GM20431 (cell line): ENCODE results near the gene MAPK4.
"Not testable (repeated sequence)": the region's sequence is repeated elsewhere in the genome, so short reads cannot be mapped to it uniquely, and the experiment has no call there.

ENCODE experiments used
- in situ Hi-C: fragments of 300-500 bp; cut with MseI, MboI; formaldehyde crosslinking; loops from one replicate; pipeline ENCODE4 v1.15.0; 2020; ENCODE audit warnings: low sequenced_read_pairs; ENCODE audit not compliant: unreplicated experiment

Gene MAPK4

DNA sequence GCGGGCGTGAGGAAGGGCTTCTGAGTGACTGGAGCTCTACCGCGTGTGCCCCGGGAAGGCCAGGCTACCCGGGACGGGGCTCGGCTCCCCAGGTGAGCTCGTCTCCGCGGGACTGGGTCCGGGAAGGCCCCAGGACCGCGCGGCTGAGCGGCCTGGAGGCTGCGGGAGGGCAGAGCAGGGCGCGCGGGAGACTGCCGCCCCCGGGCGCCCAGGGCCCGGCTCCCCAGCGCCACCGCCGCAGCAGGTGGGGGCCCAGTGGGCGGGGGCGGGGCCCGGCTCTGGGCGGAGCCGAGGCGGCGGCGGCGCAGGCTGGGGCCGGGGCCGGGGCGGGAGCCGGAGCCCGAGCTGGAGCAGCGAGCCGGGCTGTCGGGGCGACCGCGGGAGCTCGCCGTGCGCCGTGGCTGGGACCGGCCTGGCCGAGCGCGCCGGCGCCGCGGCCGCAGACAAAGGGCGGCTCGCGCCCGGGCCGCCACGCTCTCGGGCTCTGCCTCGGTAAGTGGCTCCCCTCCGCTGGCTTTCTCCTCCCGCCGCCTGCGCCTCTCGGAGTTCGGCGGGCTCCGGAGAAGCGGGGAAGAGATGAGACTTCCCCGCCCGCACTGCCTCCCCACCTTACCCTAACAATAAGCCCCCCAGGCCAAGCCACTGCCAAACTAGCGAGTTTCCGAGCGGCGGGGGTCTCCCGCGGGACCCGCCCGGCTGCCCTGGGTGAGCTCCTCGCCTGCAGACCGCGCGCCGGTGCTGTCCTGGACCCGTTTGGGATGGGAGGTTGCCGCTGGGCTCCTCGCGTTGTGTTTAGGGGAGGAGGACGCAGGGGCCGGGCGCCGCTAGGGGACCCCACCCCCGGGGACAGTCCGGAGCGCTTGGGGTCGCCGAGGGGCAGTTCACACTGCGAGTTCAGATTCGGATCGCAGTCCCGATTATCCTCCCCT lies at the start of gene MAPK4:
MAPK4 (plus strand) TSS at position 336 of the 929 bp plus-strand sequence. CDS start 103,872 bp downstream, outside the sequence.
- in situ Hi-C loops: no loop called here

DNA sequence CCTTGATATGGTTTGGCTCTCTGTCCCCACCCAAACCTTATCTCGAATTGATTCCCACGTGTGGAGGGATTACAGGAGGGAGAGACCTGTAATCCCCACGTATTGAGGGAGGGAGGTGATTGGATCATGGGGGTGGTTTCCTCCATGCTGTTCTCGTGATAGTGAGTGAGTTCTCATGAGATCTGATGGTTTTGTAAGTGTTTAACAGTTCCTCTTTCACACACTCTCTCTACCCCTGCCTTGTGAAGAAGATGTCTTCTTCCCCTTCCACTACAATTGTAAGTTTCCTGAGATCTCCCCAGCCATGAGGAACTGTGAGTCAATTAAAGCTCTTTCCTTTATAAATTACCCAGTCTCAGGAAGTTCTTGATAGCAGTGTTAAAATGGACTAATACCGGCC lies 42.6 kb upstream of the MAPK4 start:
- in situ Hi-C loops: not testable (repeated sequence)

DNA sequence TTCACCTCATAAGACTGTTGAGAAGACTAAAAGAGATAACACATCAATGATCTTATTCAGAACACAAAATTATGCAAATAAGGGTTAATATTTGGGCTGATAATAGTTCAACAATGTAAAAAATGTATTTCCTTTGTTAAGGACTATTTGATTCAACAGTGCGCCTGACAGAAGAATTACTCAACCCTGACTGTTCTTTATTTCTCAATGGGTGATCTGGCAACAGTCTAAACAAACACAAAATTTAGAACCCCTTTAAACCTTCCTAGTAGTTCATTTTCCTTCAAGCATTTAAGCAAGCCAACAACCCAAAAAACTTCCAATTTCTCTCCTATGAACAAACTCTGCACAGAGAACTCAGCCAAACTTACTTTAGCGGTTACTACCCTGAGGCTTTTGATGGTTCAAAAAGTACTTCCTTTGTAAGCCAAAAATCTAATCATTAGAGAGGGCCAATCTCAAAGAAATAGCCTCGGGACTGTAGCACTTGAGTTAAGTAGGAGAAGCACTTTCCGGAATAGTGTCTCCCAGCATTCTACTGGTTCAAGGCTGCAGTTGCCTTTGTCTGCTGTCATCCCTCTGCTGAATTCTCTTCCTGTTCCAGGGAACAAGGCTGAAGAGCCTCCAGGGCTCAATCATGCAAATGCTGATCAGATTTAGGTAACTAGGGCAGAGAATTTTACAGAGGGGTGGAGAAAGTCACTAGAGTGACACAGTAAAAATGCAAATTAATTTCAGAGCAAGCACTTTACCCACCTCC lies 40.9 kb upstream of the MAPK4 start:
- in situ Hi-C loops: no loop called here

DNA sequence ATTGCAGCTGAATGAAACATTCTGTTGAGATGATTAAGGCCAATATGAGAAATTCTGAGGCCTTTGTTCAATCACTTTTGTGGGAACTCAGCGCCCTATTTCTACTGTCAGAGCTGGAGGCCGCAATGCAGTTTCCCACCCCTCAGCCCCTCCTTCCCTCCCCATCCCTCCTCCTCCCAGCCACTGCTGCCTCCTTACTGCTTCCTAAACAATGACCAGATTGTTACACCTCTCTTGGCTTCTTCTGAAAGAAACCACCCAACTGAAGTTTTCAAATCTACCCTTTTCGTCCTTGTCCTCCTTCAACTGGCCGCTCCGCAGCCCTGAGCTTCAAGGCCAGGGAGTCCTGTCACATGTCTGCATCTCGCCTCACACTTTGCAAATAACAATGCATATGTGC lies 36.7 kb upstream of the MAPK4 start:
- in situ Hi-C loops: no loop called here

DNA sequence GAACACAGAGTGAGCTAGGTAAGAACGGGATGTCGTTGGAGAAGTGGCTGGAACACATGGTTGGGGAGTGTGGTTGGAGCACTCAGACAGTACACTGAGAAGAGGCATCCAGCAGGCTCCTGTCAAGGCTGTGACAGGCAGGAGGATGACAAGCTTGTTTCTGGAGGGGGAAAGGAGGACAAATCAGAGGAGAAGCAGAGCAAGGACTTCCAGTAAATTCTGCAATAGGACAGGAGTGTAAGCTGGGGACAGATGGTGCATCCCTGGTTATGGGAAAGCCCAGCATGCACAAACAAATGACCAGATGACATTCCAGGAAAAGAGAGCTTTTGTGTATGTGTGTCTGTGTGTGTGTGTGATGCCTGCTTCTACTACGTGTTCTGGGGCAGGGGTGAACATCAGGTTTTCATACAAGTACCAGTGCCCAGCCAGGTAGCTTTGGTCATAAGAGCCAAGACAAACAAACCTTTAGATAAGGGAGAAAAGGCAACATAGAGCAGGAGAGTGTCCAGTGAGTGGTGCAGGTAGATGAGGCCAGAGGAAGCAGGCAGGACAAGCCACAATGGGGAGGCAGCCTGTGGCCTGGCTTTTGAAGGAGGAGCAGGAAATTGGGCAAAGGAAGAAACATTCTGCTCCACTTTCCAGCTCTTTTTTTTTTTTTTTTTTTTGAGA lies 32.1 kb upstream of the MAPK4 start:
- in situ Hi-C loops: no loop called here

DNA sequence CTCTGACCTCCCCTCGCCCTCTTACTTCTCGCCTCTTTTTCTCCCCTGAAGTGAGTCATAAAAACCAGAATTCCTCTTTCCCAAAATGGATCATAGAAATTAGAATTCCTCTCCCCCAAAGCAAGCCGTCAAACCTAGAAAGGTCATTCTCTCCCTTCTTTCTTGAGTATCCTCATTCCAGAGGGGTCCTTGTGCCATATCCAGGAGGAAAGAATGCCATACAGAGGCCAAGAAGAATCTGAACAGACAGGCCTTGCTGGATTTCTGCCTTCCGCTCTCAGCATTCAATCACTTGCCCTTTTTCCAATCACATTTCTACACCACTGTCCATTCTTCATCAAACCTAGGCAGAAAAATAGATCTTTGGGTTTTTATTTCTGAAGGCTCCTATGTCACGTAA lies 31.1 kb upstream of the MAPK4 start:
- in situ Hi-C loops: no loop called here

DNA sequence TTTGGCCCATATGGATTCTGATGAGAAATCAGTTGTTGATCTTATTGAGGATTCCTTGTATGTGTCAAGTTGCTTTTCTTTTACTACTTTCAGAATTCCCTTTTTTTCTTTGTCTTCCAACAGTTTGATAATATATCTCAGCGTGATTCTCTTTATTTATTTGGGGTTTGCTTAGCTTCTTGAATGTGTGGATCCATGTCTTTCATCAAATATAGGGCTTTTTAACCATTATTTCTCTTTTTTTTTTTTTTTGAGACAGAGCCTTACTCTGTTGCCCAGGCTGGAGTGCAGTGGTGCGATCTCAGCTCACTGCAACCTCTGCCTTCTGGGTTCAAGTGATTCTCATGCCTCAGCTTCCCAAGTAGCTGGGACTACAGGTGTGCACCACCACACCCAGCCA lies 26.1 kb upstream of the MAPK4 start:
- in situ Hi-C loops: not testable (repeated sequence)

DNA sequence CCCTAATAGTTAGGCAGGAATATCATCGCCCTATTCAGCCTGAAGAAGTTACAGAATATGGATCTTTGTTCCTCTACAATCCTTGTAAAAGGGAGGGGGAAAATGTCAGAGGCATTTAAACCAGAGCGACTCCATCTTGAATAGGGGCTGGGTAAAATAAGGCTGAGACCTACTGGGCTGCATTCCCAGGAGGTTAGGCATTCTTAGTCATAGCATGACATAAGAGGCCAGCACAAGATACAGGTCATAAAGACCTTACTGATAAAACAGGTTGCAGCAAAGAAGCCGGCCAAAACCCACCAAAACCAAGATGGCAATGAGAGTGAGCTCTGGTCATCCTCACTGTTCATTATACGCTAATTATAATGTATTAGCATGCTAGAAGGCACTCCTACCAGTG lies 15.4 kb upstream of the MAPK4 start:
- in situ Hi-C loops: not testable (repeated sequence)

DNA sequence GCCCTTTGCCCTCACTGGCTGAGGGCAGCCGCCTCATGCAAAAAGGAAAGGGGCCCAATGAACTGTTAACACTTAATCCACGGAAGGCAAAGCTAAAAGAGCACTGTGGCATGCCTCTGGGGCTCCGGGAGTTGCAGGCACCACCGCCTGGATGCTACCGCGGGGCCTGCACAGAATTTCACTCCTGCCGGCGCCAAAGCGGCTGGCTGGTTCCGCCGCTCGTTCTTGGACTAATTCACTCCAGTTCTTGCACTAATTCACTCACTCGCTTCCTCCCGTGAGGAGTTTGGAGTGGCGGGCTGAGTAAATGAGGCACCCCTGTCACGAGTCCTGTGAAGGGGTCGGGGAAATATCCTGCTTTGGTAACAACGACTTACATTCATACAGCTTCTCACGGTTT lies 14.0 kb upstream of the MAPK4 start:
- in situ Hi-C loops: no loop called here

DNA sequence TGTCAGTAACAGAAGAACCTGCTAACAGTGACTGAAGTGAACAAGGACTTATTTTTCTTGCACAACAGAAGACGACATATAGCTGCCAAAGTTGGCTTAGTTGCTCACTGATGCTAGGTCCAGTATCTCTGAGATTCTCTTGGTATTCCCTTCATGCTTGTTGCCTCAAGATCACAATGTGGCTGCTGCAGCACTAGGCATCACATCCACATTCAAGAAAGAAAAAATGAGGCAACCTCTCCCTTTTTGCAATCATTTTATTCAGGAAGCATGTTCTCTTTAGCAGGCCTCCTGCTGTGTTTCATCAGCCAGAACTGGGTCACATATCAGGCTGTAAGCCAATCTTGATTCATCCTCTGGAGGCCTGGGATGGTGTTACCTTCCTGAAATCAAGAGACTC lies 11.7 kb upstream of the MAPK4 start:
- in situ Hi-C loops: no loop called here

DNA sequence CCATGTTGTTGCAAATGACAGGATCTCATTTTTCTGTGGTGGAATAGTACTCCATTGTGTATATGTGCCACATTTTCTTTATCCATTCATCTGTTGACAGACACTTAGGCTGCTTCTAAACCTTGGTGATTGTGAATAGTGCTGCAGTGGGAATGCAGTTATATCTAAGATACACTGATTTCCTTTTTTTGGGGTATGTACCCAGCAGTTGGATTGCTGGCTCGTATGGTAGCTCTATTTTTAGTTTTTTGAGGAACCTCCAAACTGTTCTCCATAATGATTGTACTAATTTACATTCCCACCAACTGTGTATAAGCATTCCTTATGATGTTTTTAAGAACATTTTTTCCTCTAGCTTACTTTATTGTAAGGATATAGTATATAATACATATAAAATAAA lies 8.2 kb upstream of the MAPK4 start:
- in situ Hi-C loops: not testable (repeated sequence)

DNA sequence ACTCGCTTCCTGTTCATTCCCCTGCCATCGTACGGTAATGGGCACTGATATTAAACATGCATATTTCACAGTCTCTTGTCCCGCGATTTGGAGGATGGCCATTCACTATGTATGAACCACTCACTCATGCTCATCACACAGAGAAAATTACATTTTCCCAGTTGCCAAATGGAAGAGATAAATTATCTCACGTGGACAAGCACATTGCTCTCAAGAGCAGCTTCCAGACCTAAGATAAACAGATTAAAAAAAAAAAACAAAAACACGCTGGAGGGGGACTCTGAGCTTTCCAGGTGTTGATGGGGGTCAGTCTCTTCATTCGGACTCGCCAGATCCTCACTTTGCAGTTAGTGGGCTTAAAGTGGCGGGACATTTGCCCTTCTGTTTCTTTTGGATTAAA lies 1.7 kb upstream of the MAPK4 start:
- in situ Hi-C loops: no loop called here

DNA sequence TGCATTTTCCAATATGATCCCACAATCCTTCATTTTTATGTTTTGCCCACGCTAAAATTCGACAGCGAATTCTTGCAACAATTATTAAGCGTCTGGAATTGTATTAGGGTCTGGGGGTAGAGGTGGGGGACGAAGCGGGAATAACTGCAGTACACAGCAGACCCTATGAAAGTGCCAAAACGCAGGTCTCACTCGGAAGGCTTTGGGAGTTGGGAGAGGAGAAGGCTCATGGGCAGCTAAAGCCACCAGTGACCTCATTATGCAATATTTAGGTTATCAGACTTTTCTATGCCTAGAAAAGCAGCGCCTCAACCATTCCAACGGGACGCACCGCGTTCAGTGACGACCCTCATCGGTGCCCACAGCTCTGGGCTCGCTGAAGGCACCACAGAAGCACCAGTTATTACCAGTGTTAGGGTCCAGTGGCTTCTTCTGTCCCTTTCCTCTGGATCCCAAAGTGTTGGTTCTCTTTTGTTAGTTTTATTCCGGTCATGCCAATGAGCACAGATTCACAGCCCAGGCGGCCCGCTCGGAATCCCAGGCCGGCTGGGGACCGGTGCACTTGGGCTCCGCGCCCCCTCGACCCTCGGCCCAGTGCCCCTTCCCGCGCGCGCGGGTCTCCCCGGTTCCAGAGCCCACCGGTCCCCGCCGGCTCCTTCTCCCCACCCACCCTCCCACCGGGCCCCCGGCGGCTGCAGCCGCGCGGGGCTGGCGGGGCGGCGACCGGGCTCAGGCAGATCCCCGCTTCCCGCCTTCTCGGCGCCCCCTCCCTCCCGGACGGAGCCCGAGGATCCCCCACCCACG lies 737 bp upstream of the MAPK4 start:
- in situ Hi-C loops: no loop called here

DNA sequence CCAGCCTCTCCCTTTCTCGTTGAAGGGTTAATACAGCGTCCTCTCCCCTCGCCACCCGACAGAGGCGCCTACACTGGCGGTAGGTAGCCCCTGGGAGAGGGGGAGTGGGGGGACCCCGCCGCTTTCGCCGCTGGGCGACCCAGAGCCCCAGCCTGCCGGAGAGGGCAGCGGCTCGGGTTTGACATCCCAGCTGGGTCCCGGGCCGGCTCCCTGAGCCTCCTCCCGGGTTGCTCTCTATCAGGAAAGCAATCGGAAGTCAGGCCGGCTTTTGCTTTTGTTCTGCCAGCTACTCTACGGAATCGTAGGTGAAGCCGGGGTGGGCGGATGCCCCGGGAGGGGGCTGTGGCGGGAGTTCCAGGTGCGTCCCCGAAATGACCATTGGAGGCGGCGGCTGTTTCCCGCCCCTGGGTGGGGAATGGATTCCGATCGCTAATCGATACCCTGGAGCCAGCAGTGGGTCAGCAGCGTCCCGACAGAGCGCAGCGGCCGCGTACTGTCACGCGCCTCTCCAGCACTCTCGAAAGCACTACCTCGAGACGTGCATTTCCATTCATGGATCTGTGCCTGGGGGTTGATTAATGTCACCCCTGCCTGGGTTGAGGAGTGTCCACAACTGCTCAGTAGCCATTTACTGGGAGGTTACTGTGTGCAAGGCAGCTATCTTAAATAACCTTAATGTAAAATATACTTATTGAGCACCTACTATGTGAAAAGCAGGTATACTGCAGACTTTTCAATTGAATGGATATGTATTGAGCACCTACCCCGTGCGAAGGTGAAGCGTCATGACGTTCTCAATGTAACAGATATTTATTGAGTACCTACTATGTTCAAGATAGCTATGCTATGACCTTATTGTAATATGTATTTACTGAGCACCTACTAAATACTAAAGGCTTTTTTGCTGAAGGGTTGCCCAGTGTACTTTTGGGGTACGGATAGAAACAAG lies 1.1 kb downstream of the MAPK4 start:
- in situ Hi-C loops: no loop called here

DNA sequence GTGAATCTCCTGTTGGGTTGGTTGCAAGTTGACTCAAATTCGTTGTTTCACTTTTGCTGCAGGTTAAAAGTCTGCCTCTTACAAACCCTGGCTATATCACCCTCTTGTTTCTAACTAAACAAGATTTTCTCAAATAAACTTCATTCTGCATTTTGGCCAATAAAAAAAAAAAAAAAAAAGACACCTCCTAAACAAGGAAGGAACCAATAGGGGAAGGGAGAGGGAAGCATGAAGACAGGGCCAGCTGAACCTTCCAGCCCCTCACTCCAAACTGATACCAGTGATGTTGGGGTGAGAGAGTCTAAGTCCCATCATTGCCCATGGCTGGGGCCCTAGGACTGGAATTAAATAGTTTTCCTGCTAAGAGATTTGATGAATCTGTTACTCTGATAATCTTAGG lies 2.4 kb downstream of the MAPK4 start:
- in situ Hi-C loops: not testable (repeated sequence)

DNA sequence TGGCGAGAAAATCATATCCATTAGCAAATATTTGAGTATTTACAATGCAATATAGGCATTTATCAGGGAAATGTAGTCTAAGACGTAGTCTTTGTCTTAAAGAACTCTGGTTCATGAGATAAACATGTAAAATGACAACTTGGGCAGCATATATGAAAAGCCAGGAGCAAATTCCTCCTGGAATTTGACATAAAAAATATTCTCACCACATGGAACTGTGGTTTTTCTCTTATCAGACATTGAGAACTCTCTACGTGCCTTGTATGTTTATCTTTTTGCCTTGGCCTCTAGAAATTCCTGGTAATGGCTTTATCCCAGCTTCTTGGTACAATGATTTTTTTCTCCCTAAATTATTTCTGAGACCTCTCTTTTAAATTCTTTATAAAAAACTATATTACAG lies 2.8 kb downstream of the MAPK4 start:
- in situ Hi-C loops: no loop called here

DNA sequence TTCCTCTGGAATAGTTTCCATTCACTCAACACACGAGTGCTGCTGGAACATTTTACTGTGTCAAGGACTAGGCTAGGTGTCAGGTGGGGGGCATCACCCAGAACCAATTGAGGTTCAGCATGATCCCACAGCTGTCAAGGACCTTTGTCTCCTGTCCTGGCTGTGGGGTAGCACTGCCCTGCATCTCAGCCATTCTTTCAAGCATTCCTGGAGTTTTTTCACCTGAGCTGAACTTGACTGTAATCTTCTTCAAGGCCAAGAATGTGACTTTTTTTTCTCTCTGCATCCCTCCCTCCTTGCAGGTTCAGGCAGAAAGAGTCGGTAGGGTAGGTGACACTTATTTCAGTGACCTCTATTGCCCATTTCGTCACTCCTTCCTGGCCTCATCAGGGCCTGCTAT lies 3.5 kb downstream of the MAPK4 start:
- in situ Hi-C loops: no loop called here

DNA sequence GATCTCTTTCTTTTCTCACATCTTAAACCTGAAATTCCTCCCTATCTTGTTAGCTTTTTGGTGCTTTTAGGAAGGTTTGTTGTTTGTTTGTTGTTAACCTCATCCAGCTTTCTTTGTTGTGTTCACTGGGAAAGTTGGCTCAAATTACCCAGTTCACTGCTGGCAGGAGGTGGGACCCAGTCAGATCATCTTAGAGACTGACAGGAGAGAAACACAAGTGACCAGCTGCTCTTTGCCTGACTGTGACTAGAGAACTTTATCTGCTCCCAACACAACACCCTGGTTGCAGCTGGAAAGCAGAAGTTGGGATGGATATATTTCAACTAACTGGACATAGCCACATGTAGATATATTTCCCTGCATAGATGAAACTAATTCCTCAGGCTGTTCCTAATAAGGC lies 10.0 kb downstream of the MAPK4 start:
- in situ Hi-C loops: no loop called here

DNA sequence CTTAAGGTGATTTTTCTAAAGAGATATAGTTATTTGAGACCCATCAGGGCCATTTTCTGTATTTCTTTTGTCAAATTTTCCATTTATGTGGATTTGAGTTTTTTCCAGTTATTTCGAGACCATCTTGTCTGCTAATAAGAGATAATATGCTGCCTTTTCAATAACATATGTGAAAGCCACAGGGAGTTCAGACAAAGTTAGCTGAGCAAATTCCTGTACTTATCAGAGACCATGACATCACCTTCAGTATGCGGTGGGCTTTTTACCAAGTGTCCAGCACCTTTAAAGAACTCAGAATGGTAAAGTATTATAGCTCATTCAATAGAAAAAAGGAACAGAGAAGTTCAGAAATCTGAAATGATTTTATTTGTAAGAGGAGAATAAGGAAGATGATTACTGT lies 11.7 kb downstream of the MAPK4 start:
- in situ Hi-C loops: no loop called here
